Keratinocyte (primary cell): ENCODE data around the gene DGKH. TPM values are rescaled to one million over a fixed set of nuclear protein-coding genes. Genes with fewer than 3 reads are reported as not detected.

Experiments used
- DNase-seq: peaks from one replicate; pipeline ENCODE4 v3.0.0-alpha.2; 2011; ENCODE audit warnings: low read depth, missing footprints, low spot score
- FAIRE-seq: peaks from 2 replicates; lab custom pipeline; 2011; peaks lifted over from hg19 to GRCh38; lab: Jason Lieb, UNC
- H2AFZ ChIP-seq: 2 replicates; pipeline ENCODE4 v1.6.0; 2012; ENCODE audit warnings: low read length, control low read depth, inconsistent platforms; ENCODE audit not compliant: control insufficient read depth
- H3K27ac ChIP-seq: 2 replicates; pipeline ENCODE4 v1.5.1; 2011; ENCODE audit warnings: low read length; ENCODE audit not compliant: control insufficient read depth, insufficient read depth
- H3K27me3 ChIP-seq: 3 replicates; pipeline ENCODE4 v1.6.0; 2011; ENCODE audit warnings: low read length; ENCODE audit not compliant: control insufficient read depth, insufficient read depth; ENCODE audit errors: extremely low read depth
- H3K36me3 ChIP-seq, 2 experiments: 2 replicates in 1 of 2; 3 replicates in 1 of 2; pipeline ENCODE4 v1.5.1; 2011; ENCODE audit warnings: low read length in 2 of 2, mild to moderate bottlenecking in 1 of 2; ENCODE audit not compliant: control insufficient read depth in 2 of 2, insufficient read depth in 2 of 2; ENCODE audit errors: extremely low read depth in 1 of 2
- H3K4me1 ChIP-seq: 3 replicates; pipeline ENCODE4 v1.5.1; 2011; ENCODE audit warnings: low read length; ENCODE audit not compliant: control insufficient read depth, insufficient read depth; ENCODE audit errors: extremely low read depth
- H3K4me2 ChIP-seq: 3 replicates; pipeline ENCODE4 v1.6.0; 2011; ENCODE audit warnings: low read depth, low read length; ENCODE audit not compliant: control insufficient read depth, insufficient read depth; ENCODE audit errors: extremely low read depth
- H3K4me3 ChIP-seq, 3 experiments: fragments of 200-600 bp in 1 of 3; sonication (generic) in 1 of 3; 2 replicates in 2 of 3; 3 replicates in 1 of 3; pipeline ENCODE4 v1.5.1; 2011 to 2016; ENCODE audit warnings: low read length in 3 of 3, mild to moderate bottlenecking in 3 of 3, control low read depth in 2 of 3, inconsistent platforms in 1 of 3, low read depth in 1 of 3, mixed read lengths in 1 of 3, mixed run types in 1 of 3, moderate library complexity in 1 of 3; ENCODE audit not compliant: control insufficient read depth in 2 of 3, insufficient read depth in 2 of 3; ENCODE audit errors: extremely low read depth in 1 of 3
- H3K79me2 ChIP-seq: 2 replicates; pipeline ENCODE4 v1.6.0; 2012; ENCODE audit warnings: low read length; ENCODE audit not compliant: control insufficient read depth, insufficient read depth
- H3K9ac ChIP-seq: 3 replicates; pipeline ENCODE4 v1.6.0; 2011; ENCODE audit warnings: low read length; ENCODE audit not compliant: control insufficient read depth, insufficient read depth; ENCODE audit errors: extremely low read depth
- H3K9me1 ChIP-seq: 3 replicates; pipeline ENCODE4 v1.6.0; 2011; ENCODE audit warnings: low read length; ENCODE audit not compliant: control insufficient read depth, insufficient read depth; ENCODE audit errors: extremely low read depth
- H3K9me3 ChIP-seq: 2 replicates; pipeline ENCODE4 v1.5.1; 2012; ENCODE audit warnings: low read depth, low read length; ENCODE audit not compliant: control insufficient read depth
- H4K20me1 ChIP-seq: 3 replicates; pipeline ENCODE4 v1.6.0; 2011; ENCODE audit warnings: low read length; ENCODE audit not compliant: control insufficient read depth, insufficient read depth; ENCODE audit errors: extremely low read depth
- EZH2 ChIP-seq: IDR thresholded peaks from one replicate; pipeline ENCODE4 v1.6.1; 2012; ENCODE audit warnings: inconsistent platforms, mild to moderate bottlenecking, low read length, moderate library complexity
- dilution Hi-C: fragments of 300-500 bp; cut with MboI; formaldehyde crosslinking; loops from one replicate; pipeline ENCODE4 v1.7.0; 2020; ENCODE audit warnings: low sequenced_read_pairs; ENCODE audit not compliant: extremely low pct_ligation_motif_present
- polyA plus RNA-seq, 5 experiments: library from polyadenylated mRNA; depleted of rRNA in 3 of 5; stranded (reverse) in 3 of 5; stranded (forward) in 1 of 5; unstranded in 1 of 5; fragments of >200 nt; gene quantifications; 1 replicate in 1 of 5; 2 replicates in 3 of 5; 3 replicates in 1 of 5; pipeline versions ENCODE4 v1.2.1 to v1.2.3, GENCODE V29; 2011 to 2012; ENCODE audit warnings: missing spikeins in 2 of 5, low read depth in 1 of 5, low replicate concordance in 1 of 5
- TF ChIP-seq, protein P1 (sequence below), 3 experiments: IDR thresholded peaks in 1 of 3; conservative IDR thresholded peaks in 1 of 3; optimal IDR thresholded peaks in 1 of 3; 2 replicates in 2 of 3; 3 replicates in 1 of 3; pipeline versions ENCODE3 to v1.5.1; 2011; ENCODE audit warnings: low read length in 3 of 3, mild to moderate bottlenecking in 3 of 3, moderate library complexity in 2 of 3, control low read depth in 1 of 3, inconsistent platforms in 1 of 3; ENCODE audit not compliant: insufficient read depth in 2 of 3; ENCODE audit errors: extremely low read depth in 1 of 3

DGKH gene
- polyA plus RNA-seq, 1 donor (not counting 4 experiments of a cell fraction or from before 2014, with no cell fraction given) = 12.8 TPM

DNA sequence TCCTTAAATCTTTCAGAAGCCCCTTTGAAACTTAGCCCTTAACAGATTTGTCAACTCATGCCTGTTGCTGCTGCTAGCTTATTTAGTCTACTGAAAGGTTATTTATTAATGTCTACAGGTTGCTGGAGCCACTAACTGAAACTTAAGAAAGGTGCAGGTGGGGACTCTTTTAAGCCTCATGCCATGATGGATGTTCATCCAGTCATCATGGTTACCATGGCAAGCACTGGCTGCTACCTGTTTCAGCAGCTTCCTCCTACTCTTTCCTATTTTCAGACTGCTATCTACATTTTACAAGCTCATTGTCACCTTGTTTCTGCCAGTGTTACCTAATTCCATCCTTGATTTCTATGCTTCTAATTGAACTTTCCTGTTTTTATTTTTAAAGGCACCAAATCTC is 27.1 kb downstream of the DGKH start:
- Histone ChIP-seq H3K36me3 (peaks cover 0 to 3% of the 10 kb centered on the region in 2 experiments), H3K4me3 (no peak overlapping the region), H3K9me3 (no peaks in the 10 kb centered on the region), H3K9me1 (no peaks in the 10 kb centered on the region), H3K4me1 (no peaks in the 10 kb centered on the region), H3K27ac (no peak overlapping the region), H4K20me1 (no peaks in the 10 kb centered on the region), H3K4me2 (no peak overlapping the region), H2AFZ (no peak overlapping the region), H3K9ac (no peak overlapping the region), H3K79me2 (peaks cover 29% of the 10 kb centered on the region), H3K27me3 (no peaks in the 10 kb centered on the region)
- FAIRE-seq (no peak), DNase-seq (no peak)
- TF ChIP-seq, protein P1, sequence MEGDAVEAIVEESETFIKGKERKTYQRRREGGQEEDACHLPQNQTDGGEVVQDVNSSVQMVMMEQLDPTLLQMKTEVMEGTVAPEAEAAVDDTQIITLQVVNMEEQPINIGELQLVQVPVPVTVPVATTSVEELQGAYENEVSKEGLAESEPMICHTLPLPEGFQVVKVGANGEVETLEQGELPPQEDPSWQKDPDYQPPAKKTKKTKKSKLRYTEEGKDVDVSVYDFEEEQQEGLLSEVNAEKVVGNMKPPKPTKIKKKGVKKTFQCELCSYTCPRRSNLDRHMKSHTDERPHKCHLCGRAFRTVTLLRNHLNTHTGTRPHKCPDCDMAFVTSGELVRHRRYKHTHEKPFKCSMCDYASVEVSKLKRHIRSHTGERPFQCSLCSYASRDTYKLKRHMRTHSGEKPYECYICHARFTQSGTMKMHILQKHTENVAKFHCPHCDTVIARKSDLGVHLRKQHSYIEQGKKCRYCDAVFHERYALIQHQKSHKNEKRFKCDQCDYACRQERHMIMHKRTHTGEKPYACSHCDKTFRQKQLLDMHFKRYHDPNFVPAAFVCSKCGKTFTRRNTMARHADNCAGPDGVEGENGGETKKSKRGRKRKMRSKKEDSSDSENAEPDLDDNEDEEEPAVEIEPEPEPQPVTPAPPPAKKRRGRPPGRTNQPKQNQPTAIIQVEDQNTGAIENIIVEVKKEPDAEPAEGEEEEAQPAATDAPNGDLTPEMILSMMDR (optimal IDR thresholded peaks at IDR 0.05 in 1 of 3, IDR thresholded peaks at IDR 0.05 in 1 of 3, conservative IDR thresholded peaks at IDR 0.05 in 1 of 3; ENCODE audit: extremely low read depth in 1 of 3, insufficient read depth in 2 of 3, low read length in 3 of 3) = no peak
- no peak for TF ChIP-seq EZH2
- dilution Hi-C loops = no loop called here

DNA sequence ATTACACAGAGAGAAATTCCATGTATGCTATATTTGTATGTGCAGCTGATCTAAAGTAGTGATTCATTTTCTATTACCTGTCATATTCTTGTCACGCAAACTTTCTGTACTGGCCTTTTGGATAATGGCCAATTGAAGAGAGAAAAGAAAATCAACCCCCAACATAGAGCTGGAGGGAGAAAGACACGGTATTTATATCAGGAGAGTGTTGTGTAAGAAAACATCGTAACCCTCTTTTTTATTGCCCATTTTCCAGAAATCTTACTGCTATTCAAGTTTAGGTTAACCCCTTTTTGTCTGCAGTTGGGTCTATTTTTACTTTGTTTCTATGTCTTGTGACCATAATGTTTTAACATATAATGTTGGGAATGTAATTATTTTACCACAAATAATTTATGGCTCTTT is 27.9 kb downstream of the DGKH start:
- no peaks in the 10 kb centered on the region for H3K9me1 ChIP-seq
- H3K9me3 ChIP-seq = no peaks in the 10 kb centered on the region
- H3K4me1 ChIP-seq = no peaks in the 10 kb centered on the region
- no peaks in the 10 kb centered on the region for H3K27me3 ChIP-seq
- FAIRE-seq (no peak), DNase-seq (no peak)
- H3K4me3 ChIP-seq = no peak overlapping the region
- no peak overlapping the region for H3K9ac ChIP-seq
- H3K27ac ChIP-seq = no peak overlapping the region
- dilution Hi-C loops = no loop called here
- TF ChIP-seq EZH2 = no peak
- TF ChIP-seq, protein P1 (optimal IDR thresholded peaks at IDR 0.05 in 1 of 3, IDR thresholded peaks at IDR 0.05 in 1 of 3, conservative IDR thresholded peaks at IDR 0.05 in 1 of 3; ENCODE audit: extremely low read depth in 1 of 3, insufficient read depth in 2 of 3, low read length in 3 of 3) = no peak
- H2AFZ ChIP-seq = no peak overlapping the region
- H3K79me2 ChIP-seq = peaks cover 29% of the 10 kb centered on the region
- H4K20me1 ChIP-seq = no peaks in the 10 kb centered on the region
- H3K4me2 ChIP-seq = no peak overlapping the region
- peaks cover 0 to 3% of the 10 kb centered on the region in 2 experiments for H3K36me3 ChIP-seq
